H9 (cell line): Measurements from ENCODE around the gene ZNF213. TPM values are rescaled to one million over a fixed set of nuclear protein-coding genes. Genes with fewer than 3 reads are reported as not detected.

Source experiments
- DNase-seq: peaks from one replicate; pipeline ENCODE4 v3.0.0-alpha.2; 2017
- H2AFZ ChIP-seq: one replicate; pipeline ENCODE4 v1.6.1; 2013; ENCODE audit warnings: mild to moderate bottlenecking, low read length, control low read depth, moderate library complexity
- H2AK5ac ChIP-seq: 2 replicates; pipeline ENCODE4 v1.6.1; 2013; ENCODE audit warnings: low read length, control low read depth, mixed read lengths; ENCODE audit not compliant: insufficient read length
- H2BK120ac ChIP-seq: one replicate; pipeline ENCODE4 v1.6.1; 2013; ENCODE audit warnings: low read depth, mild to moderate bottlenecking, low read length, control low read depth, inconsistent platforms; ENCODE audit not compliant: poor library complexity, severe bottlenecking
- H2BK12ac ChIP-seq: 2 replicates; pipeline ENCODE4 v1.6.1; 2013; ENCODE audit warnings: low read length, control low read depth, mixed read lengths, low read depth; ENCODE audit not compliant: insufficient read length
- H2BK15ac ChIP-seq: 2 replicates; pipeline ENCODE4 v1.6.1; 2013; ENCODE audit warnings: low read depth, low read length, control low read depth
- H2BK20ac ChIP-seq: one replicate; pipeline ENCODE4 v1.6.1; 2013; ENCODE audit warnings: low read depth, mild to moderate bottlenecking, low read length, control low read depth, inconsistent platforms; ENCODE audit not compliant: poor library complexity, severe bottlenecking
- H2BK5ac ChIP-seq: 2 replicates; pipeline ENCODE4 v1.6.1; 2013; ENCODE audit warnings: low read length, control low read depth, mixed read lengths; ENCODE audit not compliant: insufficient read length
- H3K14ac ChIP-seq: 2 replicates; pipeline ENCODE4 v1.6.1; 2013; ENCODE audit warnings: low read length, control low read depth; ENCODE audit not compliant: insufficient read depth
- H3K18ac ChIP-seq: 2 replicates; pipeline ENCODE4 v1.6.1; 2013; ENCODE audit warnings: low read depth, mild to moderate bottlenecking, mixed read lengths, low read length, control low read depth; ENCODE audit not compliant: insufficient read length
- H3K23ac ChIP-seq: 2 replicates; pipeline ENCODE4 v1.6.1; 2013; ENCODE audit warnings: low read length, control low read depth, mixed read lengths, low read depth; ENCODE audit not compliant: insufficient read length
- H3K23me2 ChIP-seq: 2 replicates; pipeline ENCODE4 v1.6.1; 2013; ENCODE audit warnings: low read depth, mild to moderate bottlenecking, mixed read lengths, low read length, control low read depth; ENCODE audit not compliant: insufficient read length, poor library complexity, severe bottlenecking
- H3K27ac ChIP-seq: 2 replicates; pipeline ENCODE4 v1.5.1; 2013; ENCODE audit warnings: low read length, control low read depth, mixed read lengths, low read depth; ENCODE audit not compliant: insufficient read length
- H3K27me3 ChIP-seq: 2 replicates; pipeline ENCODE4 v1.6.1; 2013; ENCODE audit warnings: low read length, control low read depth, inconsistent platforms; ENCODE audit not compliant: insufficient read depth
- H3K4ac ChIP-seq: 2 replicates; pipeline ENCODE4 v1.6.1; 2013; ENCODE audit warnings: low read depth, mild to moderate bottlenecking, control low read depth, inconsistent platforms, low read length, moderate library complexity
- H3K4me1 ChIP-seq: 2 replicates; pipeline ENCODE4 v1.6.1; 2013; ENCODE audit warnings: low read length, control low read depth, inconsistent platforms; ENCODE audit not compliant: insufficient read depth
- H3K4me2 ChIP-seq: 2 replicates; pipeline ENCODE4 v1.6.1; 2013; ENCODE audit warnings: low read length, control low read depth, mixed read lengths; ENCODE audit not compliant: insufficient read length, insufficient read depth
- H3K56ac ChIP-seq: 2 replicates; pipeline ENCODE4 v1.6.1; 2013; ENCODE audit warnings: low read depth, mild to moderate bottlenecking, mixed read lengths, low read length, control low read depth; ENCODE audit not compliant: insufficient read length
- H3K79me1 ChIP-seq: 2 replicates; pipeline ENCODE4 v1.6.1; 2013; ENCODE audit warnings: low read depth, mild to moderate bottlenecking, moderate library complexity, low read length, control low read depth, inconsistent platforms; ENCODE audit not compliant: insufficient read depth, poor library complexity, severe bottlenecking
- H3K79me2 ChIP-seq: 2 replicates; pipeline ENCODE4 v1.6.1; 2013; ENCODE audit warnings: low read length, control low read depth, inconsistent platforms; ENCODE audit not compliant: insufficient read depth
- H3K9ac ChIP-seq: 2 replicates; pipeline ENCODE4 v1.6.1; 2013; ENCODE audit warnings: low read length, control low read depth, mixed read lengths; ENCODE audit not compliant: insufficient read length; ENCODE audit errors: extremely low read depth
- H3K9me3 ChIP-seq: one replicate; pipeline ENCODE4 v1.6.1; 2013; ENCODE audit warnings: low read depth, low read length, inconsistent platforms; ENCODE audit not compliant: control insufficient read depth
- H3T11ph ChIP-seq: one replicate; pipeline ENCODE4 v1.6.1; 2013; ENCODE audit warnings: mild to moderate bottlenecking, low read length, control low read depth, inconsistent platforms
- H4K20me1 ChIP-seq: one replicate; pipeline ENCODE4 v1.6.1; 2013; ENCODE audit not compliant: control insufficient read depth, insufficient read length, insufficient read depth
- H4K5ac ChIP-seq: 2 replicates; pipeline ENCODE4 v1.6.1; 2013; ENCODE audit warnings: low read depth, mild to moderate bottlenecking, mixed read lengths, low read length, control low read depth; ENCODE audit not compliant: insufficient read length
- H4K8ac ChIP-seq: replicated peaks from 2 replicates; pipeline ENCODE4 v1.6.1; 2013; ENCODE audit warnings: low read length, control low read depth, mixed read lengths, low read depth; ENCODE audit not compliant: insufficient read length
- H4K91ac ChIP-seq: 2 replicates; pipeline ENCODE4 v1.6.1; 2013; ENCODE audit warnings: low read depth, mild to moderate bottlenecking, moderate library complexity, mixed read lengths, low read length, control low read depth; ENCODE audit not compliant: insufficient read length
- H3K27ac Mint-ChIP-seq, 3 experiments: 2 replicates in 2 of 3; 3 replicates in 1 of 3; pipeline ENCODE4 v1.8.0; 2020 to 2021; ENCODE audit warnings: mixed read lengths in 3 of 3, mild to moderate bottlenecking in 1 of 3, moderate library complexity in 1 of 3
- H3K27me3 Mint-ChIP-seq: 2 replicates; pipeline ENCODE4 v1.8.0; 2021; ENCODE audit warnings: low read depth, mild to moderate bottlenecking, moderate library complexity, mixed read lengths
- H3K36me3 Mint-ChIP-seq, 3 experiments: 2 replicates in 2 of 3; 3 replicates in 1 of 3; pipeline ENCODE4 v1.8.0; 2020 to 2021; ENCODE audit warnings: low read depth in 3 of 3, mixed read lengths in 3 of 3; ENCODE audit not compliant: insufficient read depth in 1 of 3
- H3K4me1 Mint-ChIP-seq, 2 experiments: 2 replicates each; pipeline ENCODE4 v1.8.0; 2020; ENCODE audit warnings: mixed read lengths in 2 of 2
- H3K4me3 Mint-ChIP-seq, 2 experiments: 2 replicates in 1 of 2; 3 replicates in 1 of 2; pipeline ENCODE4 v1.8.0; 2020 to 2021; ENCODE audit warnings: mild to moderate bottlenecking in 2 of 2, mixed read lengths in 2 of 2, moderate library complexity in 1 of 2
- H3K9me3 Mint-ChIP-seq, 2 experiments: 2 replicates in 1 of 2; 3 replicates in 1 of 2; pipeline ENCODE4 v1.8.0; 2020; ENCODE audit warnings: mild to moderate bottlenecking in 2 of 2, mixed read lengths in 2 of 2, moderate library complexity in 1 of 2
- CTCF ChIP-seq: fragments of 200-600 bp; sonication (generic); conservative IDR thresholded peaks from 3 replicates; pipeline ENCODE4 v1.8.0; 2021; ENCODE audit warnings: antibody characterized with exemption, mild to moderate bottlenecking
- whole genome bisulfite sequencing: extraction: QIAGEN DNeasy Blood & Tissue Kit; methylation state at CpG from one replicate; pipeline ENCODE4 v1.1.7; 2013; ENCODE audit warnings: missing lambda C conversion rate, low lambda C conversion rate, mixed read lengths; ENCODE audit not compliant: insufficient read length; ENCODE audit errors: extremely low coverage; 5-methylcytosine and 5-hydroxymethylcytosine counted together
- total RNA-seq: library from RNA; stranded (reverse); gene quantifications from 2 replicates; pipeline ENCODE4 v1.2.1, GENCODE V29; 2021

ZNF213 gene
- total RNA-seq, 1 experiment from 2014 or later = 6.4 TPM

- Histone ChIP-seq H3K27me3 (no peaks in the 10 kb centered on the region), H3K23ac (no peak overlapping the region), H3K79me1 (no peaks in the 10 kb centered on the region), H3T11ph (no peak overlapping the region), H3K4me1 (no peaks in the 10 kb centered on the region), H2BK20ac (no peak overlapping the region), H2BK5ac (no peak overlapping the region), H2BK12ac (no peak overlapping the region), H3K27ac (no peak overlapping the region), H3K4ac (no peak overlapping the region), H3K18ac (no peak overlapping the region), H3K79me2 (no peaks in the 10 kb centered on the region), H4K5ac (no peak overlapping the region), H2BK15ac (no peak overlapping the region), H3K9ac (no peak overlapping the region), H2AK5ac (no peak overlapping the region), H2BK120ac (no peak overlapping the region), H3K23me2 (peaks cover 5% of the 10 kb centered on the region), H3K9me3 (no peaks in the 10 kb centered on the region), H2AFZ (no peak overlapping the region), H4K8ac (no peak overlapping the region), H3K56ac (no peak overlapping the region), H3K14ac (no peak overlapping the region), H3K4me2 (no peak overlapping the region), H4K91ac (no peak overlapping the region), H4K20me1 (no peaks in the 10 kb centered on the region)
- Mint-ChIP-seq H3K36me3 (peaks cover 5 to 16% (median 12%) of the 10 kb centered on the region in 3 experiments; a peak in 4 of 7 replicates), H3K9me3 (no peaks in the 10 kb centered on the region), H3K4me1 (peaks cover 5 to 8% of the 10 kb centered on the region in 2 experiments; a peak in 3 of 4 replicates), H3K4me3 (no peak overlapping the region), H3K27ac (no peak overlapping the region), H3K27me3 (peaks cover 33% of the 10 kb centered on the region)
- no peak for TF ChIP-seq CTCF
- no peak for DNase-seq
- WGBS = no CpG with 5 or more reads among the region's 12 CpGs
Observed at GRCh38 chr16:3145660-3146059, 10.8 kb downstream of the ZNF213 start.
